ENCODE measurements around the gene NANP. TPM values are rescaled to one million over a fixed set of nuclear protein-coding genes. Genes with fewer than 3 reads are reported as not detected.
A peak's percentile ranks its signal among the peaks of the same experiment; 100 is the strongest.

NANP gene
- total RNA-seq, 2 donors from 2014 or later: 6.5 to 10.4 TPM

GRCh38 chr20:25565578-25566157, 58.1 kb downstream of the NANP start:
- Histone ChIP-seq H3K9ac (ENCODE audit: extremely low read depth, low read length, poor library complexity, severe bottlenecking) (no peak overlapping the region), H3K4me1 (ENCODE audit: control insufficient read depth, insufficient read depth, low read length) (no peaks in the 10 kb centered on the region), H3K9me3 (ENCODE audit: control insufficient read depth, low read length) (peaks cover 21% of the 10 kb centered on the region), H3K36me3 (ENCODE audit: control insufficient read depth, insufficient read depth, low read length) (peaks cover 45% of the 10 kb centered on the region), H3K27ac (ENCODE audit: low read depth, low read length) (no peak overlapping the region), H3K4me3 (ENCODE audit: low read length) (no peak overlapping the region), H3K27me3 (ENCODE audit: control insufficient read depth, insufficient read depth, low read length, poor library complexity, severe bottlenecking) (no peaks in the 10 kb centered on the region)
- no peak overlapping the region for H3K4me3 Mint-ChIP-seq
- H3K9me3 Mint-ChIP-seq: peaks cover 30% of the 10 kb centered on the region
- TF ChIP-seq, protein P1, sequence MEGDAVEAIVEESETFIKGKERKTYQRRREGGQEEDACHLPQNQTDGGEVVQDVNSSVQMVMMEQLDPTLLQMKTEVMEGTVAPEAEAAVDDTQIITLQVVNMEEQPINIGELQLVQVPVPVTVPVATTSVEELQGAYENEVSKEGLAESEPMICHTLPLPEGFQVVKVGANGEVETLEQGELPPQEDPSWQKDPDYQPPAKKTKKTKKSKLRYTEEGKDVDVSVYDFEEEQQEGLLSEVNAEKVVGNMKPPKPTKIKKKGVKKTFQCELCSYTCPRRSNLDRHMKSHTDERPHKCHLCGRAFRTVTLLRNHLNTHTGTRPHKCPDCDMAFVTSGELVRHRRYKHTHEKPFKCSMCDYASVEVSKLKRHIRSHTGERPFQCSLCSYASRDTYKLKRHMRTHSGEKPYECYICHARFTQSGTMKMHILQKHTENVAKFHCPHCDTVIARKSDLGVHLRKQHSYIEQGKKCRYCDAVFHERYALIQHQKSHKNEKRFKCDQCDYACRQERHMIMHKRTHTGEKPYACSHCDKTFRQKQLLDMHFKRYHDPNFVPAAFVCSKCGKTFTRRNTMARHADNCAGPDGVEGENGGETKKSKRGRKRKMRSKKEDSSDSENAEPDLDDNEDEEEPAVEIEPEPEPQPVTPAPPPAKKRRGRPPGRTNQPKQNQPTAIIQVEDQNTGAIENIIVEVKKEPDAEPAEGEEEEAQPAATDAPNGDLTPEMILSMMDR (conservative IDR thresholded peaks at IDR 0.05): peak; percentile 26
- DNase-seq: peak; percentile 55
- WGBS, 2 experiments (ENCODE audit: insufficient coverage in 1 of 2, insufficient read length in 1 of 2): 85 to 96% methylated on average over 5 to 6 of the region's 6 CpGs
- H3K36me3 Mint-ChIP-seq (ENCODE audit: low read depth): peaks cover 60% of the 10 kb centered on the region
- H3K4me1 Mint-ChIP-seq: peaks cover 16% of the 10 kb centered on the region
- peak overlapping the region; percentile 82 for H3K27ac Mint-ChIP-seq
- no peaks in the 10 kb centered on the region for H3K27me3 Mint-ChIP-seq (ENCODE audit: insufficient read depth)

DNA sequence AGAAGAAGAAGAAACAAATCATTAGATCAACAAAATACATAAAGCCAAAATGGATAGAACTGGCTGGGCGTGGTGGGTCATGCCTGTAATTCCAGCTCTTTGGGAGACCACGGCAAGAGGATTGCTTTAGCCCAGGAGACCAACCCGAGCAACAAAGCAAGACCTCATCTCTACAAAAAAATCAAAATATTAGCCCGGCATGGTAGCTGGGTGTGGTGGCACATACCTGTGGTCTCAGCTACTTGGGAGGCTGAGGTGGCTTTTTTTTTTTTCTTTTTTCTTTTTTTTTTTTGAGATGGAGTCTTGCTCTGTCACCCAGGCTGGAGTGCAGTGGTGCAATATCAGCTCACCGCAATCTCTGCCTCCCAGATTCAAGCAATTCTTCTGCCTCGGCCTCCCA, 59.9 kb downstream of the NANP start:
- Histone ChIP-seq H3K9ac (ENCODE audit: extremely low read depth, low read length, poor library complexity, severe bottlenecking) (no peak overlapping the region), H3K27me3 (ENCODE audit: control insufficient read depth, insufficient read depth, low read length, poor library complexity, severe bottlenecking) (no peaks in the 10 kb centered on the region), H3K4me1 (ENCODE audit: control insufficient read depth, insufficient read depth, low read length) (no peaks in the 10 kb centered on the region), H3K36me3 (ENCODE audit: control insufficient read depth, insufficient read depth, low read length) (peaks cover 50% of the 10 kb centered on the region), H3K27ac (ENCODE audit: low read depth, low read length) (no peak overlapping the region), H3K4me3 (ENCODE audit: low read length) (peak overlapping the region; percentile 53), H3K9me3 (ENCODE audit: control insufficient read depth, low read length) (peaks cover 21% of the 10 kb centered on the region)
- Mint-ChIP-seq H3K36me3 (ENCODE audit: low read depth) (peaks cover 65% of the 10 kb centered on the region), H3K4me1 (peaks cover 16% of the 10 kb centered on the region), H3K9me3 (peaks cover 34% of the 10 kb centered on the region), H3K27me3 (ENCODE audit: insufficient read depth) (no peaks in the 10 kb centered on the region), H3K4me3 (no peak overlapping the region), H3K27ac (no peak overlapping the region)
- WGBS, 2 experiments (ENCODE audit: insufficient coverage in 1 of 2, insufficient read length in 1 of 2): 82 to 95% methylated on average over 2 to 6 of the region's 6 CpGs
- DNase-seq: no peak
- TF ChIP-seq, protein P1 (conservative IDR thresholded peaks at IDR 0.05): no peak

GRCh38 chr20:25563362-25563761, 60.5 kb downstream of the NANP start:
- Histone ChIP-seq H3K4me1 (ENCODE audit: control insufficient read depth, insufficient read depth, low read length) (no peaks in the 10 kb centered on the region), H3K36me3 (ENCODE audit: control insufficient read depth, insufficient read depth, low read length) (peaks cover 51% of the 10 kb centered on the region), H3K27ac (ENCODE audit: low read depth, low read length) (no peak overlapping the region), H3K27me3 (ENCODE audit: control insufficient read depth, insufficient read depth, low read length, poor library complexity, severe bottlenecking) (no peaks in the 10 kb centered on the region), H3K4me3 (ENCODE audit: low read length) (peak overlapping the region; percentile 53), H3K9ac (ENCODE audit: extremely low read depth, low read length, poor library complexity, severe bottlenecking) (no peak overlapping the region), H3K9me3 (ENCODE audit: control insufficient read depth, low read length) (peaks cover 21% of the 10 kb centered on the region)
- Mint-ChIP-seq H3K4me1 (peaks cover 16% of the 10 kb centered on the region), H3K9me3 (peaks cover 34% of the 10 kb centered on the region), H3K4me3 (no peak overlapping the region), H3K27ac (no peak overlapping the region), H3K36me3 (ENCODE audit: low read depth) (peaks cover 67% of the 10 kb centered on the region), H3K27me3 (ENCODE audit: insufficient read depth) (no peaks in the 10 kb centered on the region)
- TF ChIP-seq, protein P1 (conservative IDR thresholded peaks at IDR 0.05): no peak
- DNase-seq: no peak

Other genes with a start within 250 kb of the NANP start
- gene ABHD12, start 233.2 kb downstream of the NANP start, total RNA-seq: 10 to 100 TPM; 48.2 to 52.7 TPM
- gene GINS1, start 216.3 kb downstream of the NANP start, total RNA-seq: 10 to 100 TPM; 40.2 to 48.6 TPM
- gene NINL, start 38.5 kb downstream of the NANP start, total RNA-seq: 100 to 1,000 TPM in 1 of 2 donors, 10 to 100 TPM in 1; 78.5 to 101 TPM
- gene ZNF337, start 72.8 kb upstream of the NANP start, total RNA-seq: 10 to 100 TPM; 14.2 to 14.5 TPM